Osteocyte (in vitro differentiated cells): ENCODE measurements around the gene DMD. TPM values are rescaled to one million over a fixed set of nuclear protein-coding genes. Genes with fewer than 3 reads are reported as not detected.

Experiments used
- DNase-seq: peaks from one replicate; pipeline ENCODE4 v3.0.0; 2021; ENCODE audit warnings: mixed read lengths; ENCODE audit not compliant: unreplicated experiment; ENCODE audit errors: extremely low spot score
- H3K27ac Mint-ChIP-seq: one replicate; pipeline ENCODE4 v1.8.0; 2021; ENCODE audit warnings: mild to moderate bottlenecking, mixed read lengths; ENCODE audit not compliant: unreplicated experiment
- H3K27me3 Mint-ChIP-seq: one replicate; pipeline ENCODE4 v1.8.0; 2021; ENCODE audit warnings: mixed read lengths; ENCODE audit not compliant: unreplicated experiment
- H3K36me3 Mint-ChIP-seq: one replicate; pipeline ENCODE4 v1.8.0; 2021; ENCODE audit warnings: mixed read lengths; ENCODE audit not compliant: unreplicated experiment
- H3K4me1 Mint-ChIP-seq: one replicate; pipeline ENCODE4 v1.8.0; 2021; ENCODE audit warnings: mixed read lengths; ENCODE audit not compliant: unreplicated experiment
- H3K4me3 Mint-ChIP-seq: one replicate; pipeline ENCODE4 v1.8.0; 2021; ENCODE audit warnings: mild to moderate bottlenecking, moderate library complexity, mixed read lengths; ENCODE audit not compliant: unreplicated experiment
- H3K9me3 Mint-ChIP-seq: one replicate; pipeline ENCODE4 v1.8.0; 2021; ENCODE audit warnings: mixed read lengths; ENCODE audit not compliant: unreplicated experiment
- CTCF ChIP-seq: fragments of 200-600 bp; sonication (generic); IDR thresholded peaks from 2 replicates; pipeline ENCODE4 v1.5.0; 2021; ENCODE audit warnings: antibody characterized with exemption, mild to moderate bottlenecking, moderate library complexity
- total RNA-seq: library from RNA; stranded (reverse); gene quantifications from 2 replicates; pipeline ENCODE4 v1.2.1, GENCODE V29; 2021

The DMD gene
- total RNA-seq, 1 donor from 2014 or later, result 317 TPM

- DNase-seq, result no peak
- Mint-ChIP-seq H3K27me3 (no peaks in the 10 kb centered on the region), H3K4me3 (no peak overlapping the region), H3K36me3 (no peaks in the 10 kb centered on the region), H3K27ac (no peak overlapping the region), H3K9me3 (no peaks in the 10 kb centered on the region), H3K4me1 (no peaks in the 10 kb centered on the region)
- no peak for TF ChIP-seq CTCF
Observed at GRCh38 chrX:32948130-32948529, 263.2 kb downstream of the DMD start.

GRCh38 chrX:32937043-32937442, 274.3 kb downstream of the DMD start:
- Mint-ChIP-seq H3K4me1 (no peaks in the 10 kb centered on the region), H3K9me3 (peaks cover 3% of the 10 kb centered on the region), H3K27ac (no peak overlapping the region), H3K36me3 (no peaks in the 10 kb centered on the region), H3K4me3 (no peak overlapping the region), H3K27me3 (no peaks in the 10 kb centered on the region)
- DNase-seq, result no peak
- TF ChIP-seq CTCF, result no peak

GRCh38 chrX:32933548-32933947, 277.8 kb downstream of the DMD start:
- no peaks in the 10 kb centered on the region for H3K4me1 Mint-ChIP-seq
- peaks cover 3% of the 10 kb centered on the region for H3K9me3 Mint-ChIP-seq
- DNase-seq, result no peak
- no peaks in the 10 kb centered on the region for H3K36me3 Mint-ChIP-seq
- H3K27ac Mint-ChIP-seq, result no peak overlapping the region
- peaks cover 2% of the 10 kb centered on the region for H3K27me3 Mint-ChIP-seq
- no peak for TF ChIP-seq CTCF
- no peak overlapping the region for H3K4me3 Mint-ChIP-seq

- Mint-ChIP-seq H3K4me1 (no peaks in the 10 kb centered on the region), H3K36me3 (no peaks in the 10 kb centered on the region), H3K27me3 (peaks cover 2% of the 10 kb centered on the region), H3K9me3 (no peaks in the 10 kb centered on the region), H3K4me3 (no peak overlapping the region), H3K27ac (no peak overlapping the region)
- no peak for DNase-seq
- no peak for TF ChIP-seq CTCF
Observed at GRCh38 chrX:32929040-32929439, 282.3 kb downstream of the DMD start.

GRCh38 chrX:32896088-32896487, 315.3 kb downstream of the DMD start:
- Mint-ChIP-seq H3K27ac (no peak overlapping the region), H3K36me3 (no peaks in the 10 kb centered on the region), H3K4me3 (no peak overlapping the region), H3K4me1 (no peaks in the 10 kb centered on the region), H3K9me3 (peaks cover 9% of the 10 kb centered on the region), H3K27me3 (no peaks in the 10 kb centered on the region)
- no peak for DNase-seq
- TF ChIP-seq CTCF, result no peak
